Choroid plexus epithelial cell (primary cell): ENCODE results near the gene METAP2.
A peak's percentile ranks its signal among the peaks of the same experiment; 100 is the strongest.

Experiments used
- DNase-seq: peaks from one replicate; pipeline ENCODE4 v3.0.0-alpha.2; 2010; ENCODE audit warnings: low read depth
- H3K4me3 ChIP-seq: 2 replicates; pipeline ENCODE4 v1.5.1; 2011; ENCODE audit warnings: low read depth, mild to moderate bottlenecking, control low read depth, low read length, moderate library complexity
- TF ChIP-seq, protein P1 (sequence below): conservative IDR thresholded peaks from 2 replicates; pipeline ENCODE4 v1.5.1; 2011; ENCODE audit warnings: low read depth, mild to moderate bottlenecking, control low read depth, inconsistent platforms, low read length, moderate library complexity

METAP2 gene

DNA sequence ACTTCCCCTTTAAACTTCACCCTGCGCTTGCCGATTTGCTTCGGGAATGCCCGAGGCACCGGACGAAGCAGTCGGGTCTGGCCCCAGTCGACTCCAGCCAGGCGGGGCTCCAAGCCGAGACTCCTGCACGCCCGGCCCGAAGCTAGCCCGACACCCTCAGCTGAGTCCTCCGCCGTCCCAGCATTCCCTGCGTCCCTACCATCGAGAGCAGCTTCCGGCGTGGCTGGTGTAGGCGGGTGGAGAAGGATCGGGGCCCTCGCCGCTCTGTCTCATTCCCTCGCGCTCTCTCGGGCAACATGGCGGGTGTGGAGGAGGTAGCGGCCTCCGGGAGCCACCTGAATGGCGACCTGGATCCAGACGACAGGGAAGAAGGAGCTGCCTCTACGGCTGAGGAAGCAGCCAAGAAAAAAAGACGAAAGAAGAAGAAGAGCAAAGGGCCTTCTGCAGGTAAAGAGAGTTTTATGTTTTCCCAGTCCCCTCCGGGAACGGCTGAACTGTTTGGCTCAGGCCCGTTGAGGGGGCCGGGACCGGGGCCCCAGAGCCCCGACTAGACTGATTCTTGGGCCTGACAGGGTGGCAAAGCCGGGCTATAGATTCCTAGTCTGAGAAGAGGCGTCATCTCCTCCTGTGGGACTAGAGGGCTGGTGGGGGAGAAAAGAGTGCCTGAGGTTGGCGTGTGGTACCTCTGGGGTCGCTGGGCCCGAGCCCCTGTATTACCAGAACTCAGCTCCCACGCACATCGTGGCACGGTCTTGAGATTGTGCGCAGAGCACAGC lies at the start of gene METAP2:
TSS of gene METAP2 (plus strand) at position 269 of the 776 bp plus-strand sequence. CDS start at position 297, 28 bp downstream.
- H3K4me3 ChIP-seq = peak within 1 kb of the TSS; percentile 93
- DNase-seq = peak; percentile 98
- TF ChIP-seq, protein P1, sequence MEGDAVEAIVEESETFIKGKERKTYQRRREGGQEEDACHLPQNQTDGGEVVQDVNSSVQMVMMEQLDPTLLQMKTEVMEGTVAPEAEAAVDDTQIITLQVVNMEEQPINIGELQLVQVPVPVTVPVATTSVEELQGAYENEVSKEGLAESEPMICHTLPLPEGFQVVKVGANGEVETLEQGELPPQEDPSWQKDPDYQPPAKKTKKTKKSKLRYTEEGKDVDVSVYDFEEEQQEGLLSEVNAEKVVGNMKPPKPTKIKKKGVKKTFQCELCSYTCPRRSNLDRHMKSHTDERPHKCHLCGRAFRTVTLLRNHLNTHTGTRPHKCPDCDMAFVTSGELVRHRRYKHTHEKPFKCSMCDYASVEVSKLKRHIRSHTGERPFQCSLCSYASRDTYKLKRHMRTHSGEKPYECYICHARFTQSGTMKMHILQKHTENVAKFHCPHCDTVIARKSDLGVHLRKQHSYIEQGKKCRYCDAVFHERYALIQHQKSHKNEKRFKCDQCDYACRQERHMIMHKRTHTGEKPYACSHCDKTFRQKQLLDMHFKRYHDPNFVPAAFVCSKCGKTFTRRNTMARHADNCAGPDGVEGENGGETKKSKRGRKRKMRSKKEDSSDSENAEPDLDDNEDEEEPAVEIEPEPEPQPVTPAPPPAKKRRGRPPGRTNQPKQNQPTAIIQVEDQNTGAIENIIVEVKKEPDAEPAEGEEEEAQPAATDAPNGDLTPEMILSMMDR = no peak

DNA sequence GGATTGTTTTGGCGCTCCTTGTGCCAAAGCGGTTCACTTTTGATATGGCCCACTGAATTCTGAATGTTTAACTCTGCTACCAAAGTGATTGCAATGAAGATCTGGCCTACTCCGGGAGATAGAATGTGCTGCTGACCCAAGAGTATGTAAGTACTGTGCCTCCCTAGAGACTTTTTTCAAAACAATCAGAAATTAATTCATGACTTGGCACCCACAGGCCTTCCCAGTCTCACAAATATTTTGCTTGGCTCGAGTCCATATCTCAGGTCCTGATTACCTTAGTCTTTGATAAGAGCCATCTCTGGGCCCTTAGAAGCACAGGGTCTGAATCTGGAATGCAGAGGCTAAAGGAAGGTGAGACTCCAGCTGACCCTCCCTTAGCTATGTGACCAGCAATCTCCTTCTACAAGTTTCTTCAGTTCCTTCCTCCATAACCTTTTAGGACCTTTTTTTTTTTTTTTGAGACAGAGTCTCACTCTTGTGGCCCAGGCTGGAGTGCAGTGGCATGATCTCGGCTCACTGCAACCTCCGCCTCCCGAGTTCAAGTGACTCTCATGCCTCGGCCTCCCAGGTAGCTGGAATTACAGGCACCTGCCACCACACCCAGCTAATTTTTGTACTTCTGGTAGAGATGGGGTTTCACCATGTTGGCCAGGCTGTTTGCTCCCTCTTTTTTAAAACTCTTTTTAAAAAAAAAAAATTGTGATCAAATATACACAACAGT lies 49.5 kb upstream of the METAP2 start:
- no peak overlapping the region for H3K4me3 ChIP-seq
- TF ChIP-seq, protein P1 = no peak
- no peak for DNase-seq

DNA sequence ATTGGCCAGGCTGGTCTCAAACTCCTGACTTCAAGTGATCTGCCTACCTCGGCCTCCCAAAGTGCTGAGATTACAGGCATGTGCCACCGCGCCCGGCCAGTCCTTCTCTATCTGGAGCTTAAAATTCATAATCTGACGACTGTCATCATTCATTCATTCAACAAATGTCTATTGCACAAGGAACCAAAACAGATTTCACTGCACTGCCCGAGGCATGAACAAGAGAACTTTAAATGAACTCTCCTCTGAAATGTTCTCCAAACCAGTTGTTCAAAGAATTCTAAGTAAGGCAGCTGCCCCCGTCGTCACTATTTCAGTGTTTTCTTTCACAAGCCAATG lies 44.8 kb upstream of the METAP2 start:
- no peak overlapping the region for H3K4me3 ChIP-seq
- no peak for DNase-seq
- TF ChIP-seq, protein P1 = no peak

DNA sequence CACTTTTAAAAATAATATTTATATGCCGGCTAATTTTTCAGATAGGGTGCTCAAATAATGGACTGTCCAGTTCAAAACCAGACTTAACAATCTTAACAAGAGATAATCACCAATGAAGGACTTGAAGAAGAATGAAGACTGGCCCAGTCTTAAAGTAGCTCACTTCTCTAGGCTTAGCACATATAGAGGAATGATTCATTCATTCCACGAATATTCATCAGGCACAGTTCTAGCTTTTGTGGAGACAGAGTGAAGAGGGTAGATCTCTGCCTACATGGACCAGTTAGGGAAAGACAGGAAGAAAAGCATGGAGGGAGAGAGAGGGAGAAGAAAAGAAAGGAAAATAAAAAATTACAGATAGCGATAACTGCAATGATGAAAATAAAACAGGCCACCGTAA lies 42.8 kb upstream of the METAP2 start:
- H3K4me3 ChIP-seq = no peak overlapping the region
- TF ChIP-seq, protein P1 = no peak
- DNase-seq = no peak

DNA sequence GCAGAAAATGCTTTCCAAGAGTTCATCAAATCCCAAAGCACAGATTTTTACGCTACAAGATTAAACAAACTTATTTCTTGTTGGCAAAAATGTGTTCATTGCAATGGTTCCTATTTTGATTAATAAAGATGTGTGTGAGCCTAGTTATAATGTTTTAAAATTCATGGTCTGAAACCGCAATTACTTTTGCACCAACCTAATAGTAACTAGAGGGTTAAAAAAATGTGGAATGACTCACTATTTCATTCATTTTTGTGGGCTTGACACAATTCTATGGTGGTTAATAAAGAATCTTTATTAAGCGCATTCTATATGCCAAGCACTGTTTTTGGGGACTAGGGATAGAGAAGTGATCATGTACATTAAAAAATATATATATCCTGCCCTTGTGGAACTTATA lies 38.6 kb upstream of the METAP2 start:
- TF ChIP-seq, protein P1 = no peak
- DNase-seq = no peak
- no peak overlapping the region for H3K4me3 ChIP-seq

DNA sequence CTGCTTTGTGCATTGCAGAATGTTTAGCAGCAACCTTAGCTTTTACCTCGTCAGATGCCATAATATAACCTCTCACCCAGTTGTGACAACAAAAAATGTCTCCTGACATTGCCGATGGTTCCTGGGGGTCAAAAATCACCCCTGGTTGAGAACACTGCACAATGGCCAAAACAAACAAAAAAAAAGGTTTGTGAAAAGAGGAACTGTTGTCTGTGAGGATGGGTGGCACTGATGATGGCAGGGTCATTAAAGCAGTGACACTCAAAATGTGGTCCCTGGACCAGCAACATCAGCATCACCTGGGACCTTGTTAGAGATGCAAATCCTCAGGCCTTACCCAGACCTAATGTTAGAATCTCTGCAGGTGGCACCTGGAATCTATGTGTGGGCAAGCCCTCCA lies 36.4 kb upstream of the METAP2 start:
- H3K4me3 ChIP-seq = no peak overlapping the region
- TF ChIP-seq, protein P1 = no peak
- no peak for DNase-seq
